Spleen (tissue), 11 donors: ENCODE data around the gene RHO. TPM values are rescaled to one million over a fixed set of nuclear protein-coding genes. Genes with fewer than 3 reads are reported as not detected.
"Not testable (repeated sequence)": the region's sequence is repeated elsewhere in the genome, so short reads cannot be mapped to it uniquely, and the experiment has no call there.

Source experiments
- DNase-seq: peaks from one replicate; pipeline ENCODE4 v3.0.0-alpha.2; 2020
- H3K27ac ChIP-seq, 8 donors: fragments of 200-600 bp; sonication (generic) in 7 of 8; 1 replicate in 4 of 8; 2 replicates in 4 of 8; pipeline versions ENCODE4 v1.5.0 to v1.8.0; 2016 to 2021; ENCODE audit warnings: inconsistent platforms in 4 of 8, mild to moderate bottlenecking in 4 of 8, moderate library complexity in 1 of 8
- H3K27me3 ChIP-seq, 7 donors: fragments of 200-600 bp; sonication (generic) in 6 of 7; replicated peaks in 1 of 7; 1 replicate in 4 of 7; 2 replicates in 3 of 7; pipeline versions ENCODE4 v1.5.0 to v1.8.0; 2016 to 2021; ENCODE audit warnings: inconsistent platforms in 3 of 7, mild to moderate bottlenecking in 1 of 7
- H3K36me3 ChIP-seq, 6 donors: fragments of 200-600 bp; sonication (generic) in 5 of 6; 1 replicate in 4 of 6; 2 replicates in 2 of 6; pipeline versions ENCODE4 v1.5.0 to v1.8.0; 2016 to 2021; ENCODE audit warnings: inconsistent platforms in 2 of 6
- H3K4me1 ChIP-seq, 6 donors: fragments of 200-600 bp; sonication (generic) in 5 of 6; 1 replicate in 3 of 6; 2 replicates in 3 of 6; pipeline versions ENCODE4 v1.5.0 to v1.8.0; 2016 to 2021; ENCODE audit warnings: inconsistent platforms in 3 of 6
- H3K4me3 ChIP-seq, 8 donors: fragments of 200-600 bp; sonication (generic) in 7 of 8; 1 replicate in 4 of 8; 2 replicates in 4 of 8; pipeline versions ENCODE4 v1.5.0 to v1.8.0; 2016 to 2021; ENCODE audit warnings: inconsistent platforms in 4 of 8, mild to moderate bottlenecking in 4 of 8, moderate library complexity in 2 of 8
- H3K9me3 ChIP-seq, 8 donors: fragments of 200-600 bp; sonication (generic) in 7 of 8; 1 replicate in 4 of 8; 2 replicates in 4 of 8; pipeline versions ENCODE4 v1.5.0 to v1.8.0; 2016 to 2021; ENCODE audit warnings: inconsistent platforms in 4 of 8
- CTCF ChIP-seq, 11 experiments: fragments of 200-600 bp in 7 of 11; fragments of 450-650 bp in 4 of 11; sonication (generic) in 4 of 11; IDR thresholded peaks in 8 of 11; conservative IDR thresholded peaks in 3 of 11; 1 replicate in 7 of 11; 2 replicates in 4 of 11; pipeline versions ENCODE4 v1.4.0 to v1.8.0; 2016 to 2021; ENCODE audit warnings: antibody characterized with exemption in 11 of 11, inconsistent platforms in 4 of 11, mild to moderate bottlenecking in 1 of 11
- POLR2A ChIP-seq, 3 donors: fragments of 450-650 bp; IDR thresholded peaks; one replicate each; pipeline ENCODE4 v1.5.1; 2017; ENCODE audit warnings: antibody characterized with exemption in 3 of 3, mild to moderate bottlenecking in 1 of 3
- POLR2AphosphoS5 ChIP-seq, 3 donors: sonication (generic); formaldehyde crosslinking; IDR thresholded peaks; one replicate each; pipeline ENCODE4 v1.5.1; 2017; ENCODE audit warnings: antibody characterized with exemption in 3 of 3
- WGBS, 5 donors: extraction: QIAGEN DNeasy Blood & Tissue Kit in 3 of 5; methylation state at CpG; one replicate each; pipeline versions ENCODE4 v1.1.5 to v1.1.7; 2013 to 2018; 5-methylcytosine and 5-hydroxymethylcytosine counted together
- intact Hi-C: fragments of 100-400 bp; cut with DNase I; formaldehyde crosslinking; loops from one replicate; pipeline ENCODE4 v1.15.0; 2023; ENCODE audit warnings: low total_unique reads
- polyA plus RNA-seq, 3 donors: library from polyadenylated mRNA; stranded (reverse); fragments of 200-250 nt; gene quantifications; one replicate each; pipeline ENCODE4 v1.2.1, GENCODE V29; 2013
- total RNA-seq, 7 donors: library from RNA; depleted of rRNA in 3 of 7; stranded (reverse); fragments of >200 nt in 3 of 7; fragmentation: NEBNext Ultra II Directional in 4 of 7; extraction: Animal tissue kit (Norgen Biotek cat#: 25700) in 4 of 7; gene quantifications; one replicate each; pipeline versions ENCODE4 v1.1.0 to v1.2.1, GENCODE V29; 2016 to 2021
- donor health status: healthy with polysubstance abuse.
- donor health status: DM: no; HTN: no; CAD: no; lungs with moderate emphysema.
- donor health status: DM: no; HTN: no; CAD: no.
- donor health status: Bipolar disorder and iron deficiency.
- donor health status: healthy.
- donor health status: DM: no; HTN: no; CAD: no.
- donor health status: DM: yes; HTN: yes; CAD: no.

RHO gene
- total and polyA plus RNA-seq, 10 donors, result not detected

- 72 to 96% (median 93%) methylated on average over 3 to 5 of the region's 5 CpGs for WGBS, 5 donors
- intact Hi-C loops, result no loop called here
- Histone ChIP-seq H3K36me3 (no peaks in the 10 kb centered on the region), H3K4me3 (no peak overlapping the region), H3K27ac (no peak overlapping the region), H3K4me1 (no peaks in the 10 kb centered on the region), H3K9me3 (no peaks in the 10 kb centered on the region), H3K27me3 (no peaks in the 10 kb centered on the region)
- DNase-seq, result no peak
- no peak for TF ChIP-seq POLR2A (IDR thresholded peaks at IDR 0.05)
- no peak for TF ChIP-seq CTCF (IDR thresholded peaks at IDR 0.05 in 8 of 11, conservative IDR thresholded peaks at IDR 0.05 in 3 of 11)
- no peak for TF ChIP-seq POLR2AphosphoS5 (IDR thresholded peaks at IDR 0.05)
These were observed 14.3 kb downstream of the RHO start for GRCh38 chr3:129542747-129543146.

- no peak for DNase-seq
- 84 to 99% (median 92%) methylated on average over 12 to 16 of the region's 16 CpGs for WGBS, 5 donors
- Histone ChIP-seq H3K27ac (no peak within 1 kb of the TSS), H3K4me3 (no peak within 1 kb of the TSS), H3K27me3 (no peaks in the 10 kb centered on the region), H3K4me1 (no peaks in the 10 kb centered on the region), H3K36me3 (no peaks in the 10 kb centered on the region), H3K9me3 (no peaks in the 10 kb centered on the region)
- TF ChIP-seq CTCF (IDR thresholded peaks at IDR 0.05 in 8 of 11, conservative IDR thresholded peaks at IDR 0.05 in 3 of 11), result no peak
- TF ChIP-seq POLR2AphosphoS5 (IDR thresholded peaks at IDR 0.05), result no peak
- TF ChIP-seq POLR2A (IDR thresholded peaks at IDR 0.05), result no peak
- intact Hi-C loops, result no loop called here
These were observed 14.8 kb downstream of the RHO start, which contains the start of gene H1-8 for GRCh38 chr3:129543156-129543790. Gene H1-8 (plus strand): TSS chr3:129543175. CDS start chr3:129543219, 44 bp downstream.

- H3K36me3 ChIP-seq, result no peaks in the 10 kb centered on the region
- 77 to 90% (median 86%) methylated on average over 9 of the region's 9 CpGs for WGBS, 5 donors
- DNase-seq, result no peak
- intact Hi-C loops, result no loop called here
- H3K4me1 ChIP-seq, result no peaks in the 10 kb centered on the region
- H3K27me3 ChIP-seq, result no peaks in the 10 kb centered on the region
- no peaks in the 10 kb centered on the region for H3K9me3 ChIP-seq
- no peak overlapping the region for H3K27ac ChIP-seq
- TF ChIP-seq POLR2AphosphoS5 (IDR thresholded peaks at IDR 0.05) (no peak), POLR2A (IDR thresholded peaks at IDR 0.05) (no peak), CTCF (IDR thresholded peaks at IDR 0.05 in 8 of 11, conservative IDR thresholded peaks at IDR 0.05 in 3 of 11) (no peak)
- no peak overlapping the region for H3K4me3 ChIP-seq
These were observed 15.6 kb downstream of the RHO start for GRCh38 chr3:129543999-129544398.

- H3K27me3 ChIP-seq, H3K36me3 ChIP-seq, H3K4me3 ChIP-seq, H3K9me3 ChIP-seq, intact Hi-C loops, H3K27ac ChIP-seq, DNase-seq, H3K4me1 ChIP-seq: not testable (repeated sequence)
- WGBS, 5 donors, result 86 to 97% (median 91%) methylated on average over 3 of the region's 3 CpGs
These were observed 17.5 kb downstream of the RHO start for GRCh38 chr3:129545951-129546350.
